T-helper 1 cell treated with Interleukin-12 subunit alpha and Interleukin-12 subunit beta and Interleukin-4 antibody, amounts not matched to agents 30 ng/mL and 1 ng/mL, for 36 hours (primary cell): Measurements from ENCODE around the gene MAPK6. TPM values are rescaled to one million over a fixed set of nuclear protein-coding genes. Genes with fewer than 3 reads are reported as not detected.

Experiments
- intact Hi-C: fragments of 100-400 bp; cut with micrococcal nuclease; formaldehyde crosslinking; loops from one replicate; pipeline ENCODE4 v1.15.1; 2024
- total RNA-seq: library from RNA; stranded (reverse); gene quantifications from 2 replicates; pipeline ENCODE4 v1.2.3, GENCODE V29; 2022

MAPK6 gene
- total RNA-seq, 1 donor from 2014 or later: 31.4 TPM

DNA sequence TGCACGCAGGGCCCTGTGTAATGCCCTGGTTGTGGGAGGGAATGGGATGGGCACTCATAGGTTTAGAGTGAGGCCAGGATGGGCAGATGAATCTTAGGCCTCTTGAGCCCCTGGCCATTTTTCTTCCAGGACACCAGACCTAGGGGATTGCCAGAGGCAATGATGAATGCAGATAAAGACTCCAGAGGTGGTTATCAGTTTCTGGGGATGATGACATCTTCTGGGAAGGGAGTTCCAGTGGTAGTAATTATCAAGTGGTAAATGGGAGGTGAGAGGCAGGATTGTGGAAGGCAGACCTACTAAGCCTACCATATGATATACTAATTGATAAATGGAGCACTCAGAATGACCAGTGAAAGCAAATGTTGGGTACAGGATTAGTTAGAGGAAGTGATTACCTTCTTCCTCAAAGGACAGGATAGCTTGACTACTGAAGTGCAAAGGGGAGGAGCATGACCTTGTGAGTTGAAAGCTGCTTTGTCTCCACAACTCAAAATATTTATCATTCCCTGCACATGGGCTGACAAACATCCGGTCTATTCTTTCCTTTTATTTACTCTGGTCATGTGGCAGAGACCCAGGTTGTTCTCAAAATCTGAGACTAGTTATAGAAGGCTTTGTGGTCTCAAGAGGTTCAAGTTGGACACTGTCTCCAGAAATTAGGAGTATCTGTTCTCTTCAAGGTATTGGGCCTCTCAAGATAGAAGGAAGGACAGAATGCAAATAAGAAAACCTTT lies 10.2 kb upstream of the MAPK6 start:
- intact Hi-C loops: loop anchor here (5.0 kb wide), 1 partner anchor 38 kb away; no protein-coding TSS in a partner anchor

DNA sequence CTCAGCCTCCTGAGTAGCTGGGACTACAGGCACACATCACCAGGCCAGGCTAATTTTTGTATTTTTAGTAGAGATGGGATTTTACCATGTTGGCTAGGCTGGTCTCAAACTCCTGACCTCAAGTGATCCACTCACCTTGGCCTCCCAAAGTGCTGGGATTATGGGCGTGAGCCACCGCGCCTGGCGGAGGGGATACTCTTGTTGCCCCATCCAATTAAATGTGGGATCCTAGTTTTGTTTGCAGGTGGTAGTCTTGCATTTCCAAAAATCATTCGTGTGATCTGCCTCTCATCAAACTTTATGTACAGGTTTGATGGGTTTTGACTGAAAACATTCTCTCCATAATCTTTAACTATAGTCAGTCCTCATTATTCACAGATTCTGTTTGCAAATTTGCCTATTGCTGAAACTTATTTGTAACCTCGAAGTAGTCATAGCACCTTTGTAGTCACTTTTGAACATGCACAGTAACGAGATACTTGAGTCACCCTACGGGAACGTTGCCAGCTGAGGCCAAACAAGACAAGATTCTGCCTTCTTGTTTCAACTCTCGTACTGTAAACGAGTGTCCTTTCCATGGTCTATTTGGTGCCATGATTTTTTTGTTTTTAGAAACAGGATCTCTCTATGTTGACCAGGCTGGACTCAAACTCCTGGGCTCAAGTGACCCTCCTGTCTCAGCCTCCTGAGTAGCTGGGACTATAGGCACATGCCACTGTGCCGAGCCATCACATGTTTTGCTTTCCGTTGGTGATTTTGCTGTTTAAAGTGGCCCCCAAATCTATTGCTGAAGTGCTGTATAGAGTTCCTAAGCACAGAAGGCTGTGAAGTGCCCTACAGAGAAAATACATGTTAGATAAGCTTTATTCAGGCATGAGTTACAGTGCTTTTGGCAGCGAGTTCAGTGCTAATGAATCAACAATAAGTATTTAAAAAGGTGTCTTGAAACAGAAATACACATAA lies 8.1 kb upstream of the MAPK6 start:
- intact Hi-C loops: no loop called here

DNA sequence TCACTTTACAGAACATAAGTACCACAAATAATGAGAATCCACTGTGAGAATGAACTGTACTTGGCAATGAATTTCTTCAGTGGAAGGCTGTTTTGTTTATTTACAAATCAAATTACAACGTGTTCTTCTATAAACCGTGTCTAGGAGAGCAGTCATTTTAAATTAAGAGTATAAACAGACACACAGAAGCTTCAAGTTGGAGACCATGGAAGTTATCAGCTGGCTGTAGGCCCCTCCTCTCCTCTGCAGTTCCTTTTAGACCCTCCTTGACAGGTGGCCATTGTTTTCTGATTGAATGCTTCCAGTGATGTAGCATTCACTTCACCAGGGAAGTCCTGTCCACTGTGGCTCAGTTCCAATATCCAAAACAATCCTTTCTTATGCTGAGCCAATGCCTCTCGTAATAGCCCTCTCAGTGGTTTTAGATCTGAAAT lies 7.3 kb upstream of the MAPK6 start:
- intact Hi-C loops: no loop called here

DNA sequence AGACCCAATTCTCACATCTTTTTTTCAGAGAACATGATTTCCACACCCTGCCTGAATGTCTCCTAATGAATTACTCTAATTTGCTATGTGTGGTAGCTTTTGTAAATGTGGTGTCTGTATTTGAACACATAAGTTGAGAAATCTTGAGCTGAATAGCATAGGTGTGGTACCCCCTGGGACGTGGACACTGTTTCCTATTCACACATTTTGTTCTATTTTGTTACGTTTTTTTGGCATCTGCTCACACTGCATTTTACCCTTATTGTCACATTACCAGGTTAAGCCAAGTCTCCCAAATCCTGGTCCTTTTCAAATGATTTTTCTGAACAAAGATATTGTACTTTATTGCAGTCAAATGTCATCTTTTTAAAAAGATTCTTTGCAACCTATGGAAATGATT lies 6.8 kb upstream of the MAPK6 start:
- intact Hi-C loops: no loop called here

DNA sequence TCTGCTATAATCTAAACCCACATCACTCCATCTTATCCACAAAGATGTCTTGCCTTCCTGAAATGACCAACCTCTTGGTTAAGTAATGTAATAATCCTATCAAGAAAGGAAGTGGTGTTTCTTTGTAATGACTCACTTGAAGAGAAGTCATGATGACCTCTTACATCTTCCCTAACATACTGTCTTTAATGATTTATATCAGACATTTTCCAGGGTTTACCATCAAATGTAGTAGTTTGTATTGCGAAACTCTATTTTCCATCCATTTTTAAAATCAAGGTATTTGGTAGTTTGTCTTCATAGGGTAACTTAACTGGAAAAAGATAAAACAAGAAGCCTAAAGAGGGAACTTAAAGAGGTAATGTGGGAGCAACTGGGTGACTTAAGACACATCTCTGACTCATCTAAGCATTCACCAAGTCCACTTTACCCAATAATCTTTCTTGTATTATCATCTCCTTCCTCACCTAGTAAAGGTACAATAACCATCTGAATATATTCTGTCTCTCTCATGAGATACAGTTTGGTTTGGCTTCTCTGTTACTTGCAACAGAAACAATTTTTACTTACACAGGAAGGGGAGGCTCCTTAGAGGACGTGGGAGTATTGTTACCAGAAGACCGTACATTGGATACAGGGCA lies 5.7 kb upstream of the MAPK6 start:
- intact Hi-C loops: loop anchor here (1.0 kb wide), 1 partner anchor 8 kb away; no protein-coding TSS in a partner anchor

DNA sequence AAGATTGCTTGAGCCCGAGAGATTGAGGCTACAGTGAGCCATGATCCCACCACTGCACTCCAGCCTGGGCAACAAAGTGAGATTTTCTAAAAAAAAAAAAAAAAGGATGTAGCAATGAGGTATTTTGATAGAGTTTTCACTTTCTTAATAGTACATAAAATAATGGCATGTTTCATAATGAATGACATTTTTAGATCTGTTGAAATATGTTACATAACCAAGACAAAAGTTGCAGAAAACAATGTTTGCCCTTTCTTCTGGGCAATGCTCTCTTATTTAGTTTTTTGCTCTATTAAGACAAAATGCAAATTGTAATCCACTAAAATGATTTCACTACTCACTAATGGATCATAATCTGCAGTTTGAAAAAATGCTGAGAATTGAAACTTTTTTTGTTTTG lies 4.4 kb upstream of the MAPK6 start:
- intact Hi-C loops: loop anchor here (1.0 kb wide), 1 partner anchor 8 kb away; no protein-coding TSS in a partner anchor

DNA sequence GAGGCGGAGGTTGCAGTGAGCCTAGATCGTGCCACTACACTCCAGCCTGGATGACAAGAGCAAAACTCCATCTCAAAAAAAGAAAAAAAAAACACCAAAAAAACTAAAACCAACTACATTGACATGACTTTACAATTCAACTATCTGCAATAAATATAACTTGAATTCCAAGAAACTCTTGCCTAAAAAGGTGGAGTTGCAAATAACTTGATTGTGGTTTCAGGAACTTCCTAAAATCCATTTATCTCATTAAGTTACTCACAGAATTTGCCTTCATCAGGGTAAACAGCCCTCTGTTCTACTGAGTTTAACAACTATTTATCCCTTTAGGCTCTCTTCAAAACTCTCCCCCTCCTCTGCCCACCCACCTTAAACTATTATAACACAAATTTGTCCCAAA lies 2.7 kb upstream of the MAPK6 start:
- intact Hi-C loops: no loop called here

DNA sequence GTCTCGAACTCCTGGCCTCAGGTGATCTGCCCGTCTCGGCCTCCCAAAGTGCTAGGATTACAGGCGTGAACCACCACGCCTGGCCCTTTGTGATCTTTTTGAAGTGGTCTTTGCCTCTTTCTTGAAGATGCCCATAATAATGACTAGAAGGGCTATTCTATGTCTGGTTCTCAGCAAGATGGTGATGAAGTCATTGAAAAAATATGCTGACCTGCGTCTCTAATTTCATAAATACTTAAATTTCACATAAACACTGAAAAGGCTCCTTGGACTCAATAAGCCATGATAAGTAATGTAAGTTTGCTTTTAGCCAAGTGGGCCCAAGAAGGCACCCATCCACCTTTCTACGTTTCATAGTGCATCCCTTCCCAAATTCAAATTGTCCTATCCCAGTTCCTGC lies 775 bp upstream of the MAPK6 start:
- intact Hi-C loops: no loop called here

DNA sequence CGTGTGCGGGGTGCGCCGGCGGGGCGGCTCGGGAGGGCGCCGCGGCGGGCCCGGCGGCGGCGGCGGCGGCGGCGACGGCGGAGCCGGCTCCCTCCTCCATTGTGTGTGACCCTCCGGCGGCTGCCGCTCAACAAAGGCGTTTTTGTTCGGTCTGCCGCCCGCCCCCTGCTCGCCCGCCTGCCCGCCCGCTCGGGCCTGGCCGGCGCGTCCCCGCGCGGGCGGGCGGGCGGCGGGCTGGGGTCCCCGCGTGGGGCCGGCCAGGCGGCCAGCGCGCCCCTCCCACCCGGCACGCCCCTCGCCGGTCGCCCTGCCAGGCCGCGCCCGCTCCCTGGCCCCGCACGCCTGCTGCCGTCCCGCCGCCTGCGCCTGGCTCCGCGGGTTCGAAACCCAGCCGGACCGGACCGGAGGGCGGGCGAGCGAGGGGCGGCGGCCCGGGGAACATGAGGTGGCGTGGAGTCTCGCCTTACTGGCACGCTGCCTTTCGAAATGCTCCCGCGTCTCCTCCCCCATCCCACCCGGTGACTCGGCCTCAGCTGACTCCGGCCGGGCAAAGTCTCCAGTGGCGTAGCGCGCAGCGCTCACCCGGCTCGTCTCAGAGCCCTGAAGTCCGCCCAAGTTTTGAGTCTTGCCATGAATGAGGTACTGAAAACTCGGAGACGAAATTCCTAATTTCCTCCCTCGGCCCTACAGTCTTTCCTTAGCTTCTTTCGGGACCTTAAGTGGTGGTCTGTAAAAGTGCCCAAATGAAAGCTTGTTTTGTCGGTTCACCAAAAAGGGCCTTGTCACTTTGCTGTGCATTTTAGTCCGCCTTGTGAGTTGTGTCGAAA lies 588 bp downstream of the MAPK6 start:
- intact Hi-C loops: loop anchor here (1.0 to 10.0 kb wide), 3 partner anchors 49 to 283 kb away; partner anchors contain the start of gene LEO1

DNA sequence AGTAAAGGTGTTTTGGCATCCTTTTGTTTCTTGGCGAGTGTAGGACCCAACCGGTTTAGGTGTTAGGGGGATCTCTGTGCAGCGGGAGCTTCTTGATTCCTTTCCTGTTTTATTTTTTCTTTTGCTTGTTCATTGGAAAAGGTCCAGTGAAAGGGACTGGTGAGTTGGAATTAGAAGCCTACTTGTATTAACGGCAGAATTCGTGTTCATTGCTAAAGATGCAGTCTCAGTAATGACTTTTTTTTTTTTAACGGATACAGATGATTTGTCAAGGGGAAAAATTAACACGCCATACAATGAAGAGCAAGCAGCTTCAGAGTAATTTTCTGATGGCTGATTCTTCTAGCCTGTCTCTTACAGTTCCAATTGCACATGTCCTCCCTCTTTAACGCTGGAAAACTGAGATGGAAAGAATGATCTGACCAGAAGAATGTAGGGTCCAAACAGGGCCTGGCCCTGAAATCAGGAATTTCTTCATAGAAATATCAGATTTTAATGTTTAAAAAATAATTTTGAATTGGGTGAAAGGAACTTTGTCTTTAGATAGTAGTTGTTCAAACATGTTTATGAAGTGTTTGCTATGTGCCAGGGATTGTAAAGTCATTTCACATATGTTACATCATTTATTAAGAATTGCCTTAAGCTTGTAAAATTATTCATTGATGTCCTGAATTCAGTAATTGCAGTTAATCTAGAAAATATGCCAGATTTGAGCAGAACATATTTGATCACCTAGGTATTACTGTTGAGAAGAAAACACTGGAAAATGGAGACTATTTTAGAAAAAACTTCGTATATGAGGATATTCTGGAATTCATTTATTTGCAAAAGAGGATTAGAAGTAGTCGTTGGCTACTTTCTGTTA lies 1.4 kb downstream of the MAPK6 start:
- intact Hi-C loops: loop anchor here (1.0 to 10.0 kb wide), 9 partner anchors 7 to 284 kb away; partner anchors contain the start of gene LEO1

DNA sequence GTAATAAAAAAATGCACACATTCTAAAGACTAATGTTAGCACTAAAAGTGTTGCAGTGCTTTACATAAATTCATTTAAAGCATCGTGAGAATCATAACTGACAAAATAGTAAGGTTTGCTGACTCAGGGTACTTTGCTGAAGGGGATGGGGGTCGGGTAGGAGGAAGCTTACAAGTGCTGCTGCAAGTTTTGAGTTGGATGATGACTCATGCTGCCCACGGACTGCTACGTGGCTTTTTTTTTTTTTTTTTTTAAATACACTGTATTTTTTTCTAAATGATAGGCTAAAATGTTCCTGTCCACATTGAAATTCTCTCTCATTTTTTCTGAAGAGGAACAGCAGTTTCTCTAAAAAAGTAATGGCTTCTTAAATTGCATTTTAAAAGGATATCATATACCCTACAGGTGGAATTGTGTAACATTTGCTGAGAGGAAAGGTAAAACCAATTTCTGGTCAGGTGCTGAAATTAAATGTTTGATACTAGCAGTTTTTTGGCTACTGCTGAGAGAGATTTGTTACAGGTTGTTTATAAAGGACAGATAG lies 2.2 kb downstream of the MAPK6 start:
- intact Hi-C loops: loop anchor here (1.0 to 10.0 kb wide), 8 partner anchors 8 to 186 kb away; partner anchors contain the start of gene LEO1

DNA sequence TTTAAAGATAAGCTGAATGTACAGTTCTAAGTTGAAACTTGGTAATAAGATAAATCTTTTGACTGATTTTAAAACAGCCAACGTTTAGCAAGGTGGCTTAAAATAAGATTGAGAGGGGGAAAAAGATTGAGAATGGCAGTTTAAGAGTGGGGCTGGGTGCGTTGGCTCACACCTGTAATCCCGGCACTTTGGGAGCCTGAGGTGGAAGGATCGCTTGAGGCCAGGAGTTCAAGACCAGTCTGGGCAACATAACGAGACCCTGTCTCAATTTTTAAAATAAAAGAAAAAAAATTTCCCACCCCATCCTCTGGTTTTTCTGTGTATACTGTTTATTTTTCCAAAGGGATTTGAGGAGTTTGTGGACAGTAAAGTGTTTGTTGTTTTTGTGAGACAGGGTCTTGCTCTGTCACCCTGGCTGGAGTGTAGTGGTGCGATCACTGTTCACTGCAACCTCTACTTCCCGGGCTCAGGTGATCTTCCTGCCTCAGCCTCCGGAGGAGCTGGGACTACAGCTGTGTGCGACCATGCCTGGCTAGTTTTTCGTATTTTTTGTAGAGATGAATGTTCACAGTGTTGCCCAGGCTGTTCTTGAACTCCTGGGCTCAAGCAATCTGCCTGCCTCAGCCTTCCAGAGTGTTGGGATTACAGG lies 3.0 kb downstream of the MAPK6 start:
- intact Hi-C loops: loop anchor here (1.0 to 10.0 kb wide), 8 partner anchors 9 to 187 kb away; partner anchors contain the start of gene LEO1

DNA sequence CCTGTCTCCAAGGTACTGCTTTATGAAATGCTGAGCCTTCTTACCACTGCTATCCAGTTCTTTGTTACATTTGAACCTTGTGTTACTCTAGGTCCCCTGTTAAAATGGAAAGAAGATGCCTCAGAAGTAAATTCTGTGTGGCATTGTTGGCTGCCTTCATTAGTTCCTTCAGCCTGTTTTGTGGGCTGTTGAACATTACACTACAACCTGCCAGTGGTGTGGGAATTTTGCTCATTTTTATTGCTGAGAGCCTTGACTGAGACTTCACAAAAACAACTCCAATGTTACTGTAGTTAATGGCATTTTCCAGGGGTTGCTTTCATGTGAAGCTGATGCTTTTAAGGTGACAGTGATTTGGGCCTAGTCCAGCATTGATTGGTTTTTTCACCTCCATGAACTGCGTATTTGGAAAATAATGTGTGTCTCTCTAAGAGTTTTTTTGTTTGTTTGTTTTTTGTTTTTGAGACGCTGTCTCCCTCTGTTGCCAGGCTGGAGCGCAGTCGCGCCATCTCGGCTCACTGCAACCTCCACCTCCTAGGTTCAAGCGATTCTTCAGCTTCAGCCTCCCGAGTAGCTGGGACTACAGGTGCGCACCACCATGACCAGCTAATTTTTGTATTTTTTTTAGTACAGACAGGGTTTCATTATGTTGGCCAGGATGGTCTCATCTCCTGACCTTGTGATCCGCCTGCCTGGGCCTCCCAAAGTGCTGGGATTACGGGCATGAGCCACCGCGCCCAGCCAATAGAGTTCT lies 4.3 kb downstream of the MAPK6 start:
- intact Hi-C loops: loop anchor here (10.0 kb wide), 1 partner anchor 189 kb away; no protein-coding TSS in a partner anchor

DNA sequence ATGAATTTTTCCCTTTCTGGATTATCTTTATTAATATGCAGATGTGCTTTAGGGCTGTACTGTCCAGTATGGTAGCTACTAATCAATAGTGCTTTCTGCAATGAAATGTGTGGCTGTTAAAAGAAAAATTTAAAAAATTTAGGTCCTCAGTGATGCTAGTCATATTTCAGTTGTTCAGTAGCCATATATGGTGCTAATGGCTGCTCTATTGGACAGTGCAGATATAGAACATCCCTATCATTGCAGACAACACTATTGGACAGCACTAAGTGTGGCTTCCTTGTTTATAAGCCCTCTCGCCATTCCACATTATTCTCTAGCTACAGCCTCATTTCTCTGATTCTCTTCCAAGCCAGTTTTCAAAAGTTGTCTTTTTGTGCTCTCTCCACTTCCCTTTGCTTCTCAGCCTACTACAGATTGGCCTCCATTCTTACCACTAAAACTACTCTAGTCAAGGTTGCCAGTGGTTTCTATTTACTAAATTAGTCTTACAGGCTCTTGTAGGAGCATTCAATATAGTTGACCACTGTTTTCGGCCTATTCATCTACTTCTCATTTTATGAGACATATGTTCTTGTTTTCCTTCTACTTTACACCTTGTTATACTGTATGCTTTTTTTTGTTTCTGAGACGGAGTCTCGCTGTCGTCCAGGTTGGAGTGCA lies 9.5 kb downstream of the MAPK6 start:
- intact Hi-C loops: loop anchor here (10.0 kb wide), 1 partner anchor 194 kb away; no protein-coding TSS in a partner anchor

DNA sequence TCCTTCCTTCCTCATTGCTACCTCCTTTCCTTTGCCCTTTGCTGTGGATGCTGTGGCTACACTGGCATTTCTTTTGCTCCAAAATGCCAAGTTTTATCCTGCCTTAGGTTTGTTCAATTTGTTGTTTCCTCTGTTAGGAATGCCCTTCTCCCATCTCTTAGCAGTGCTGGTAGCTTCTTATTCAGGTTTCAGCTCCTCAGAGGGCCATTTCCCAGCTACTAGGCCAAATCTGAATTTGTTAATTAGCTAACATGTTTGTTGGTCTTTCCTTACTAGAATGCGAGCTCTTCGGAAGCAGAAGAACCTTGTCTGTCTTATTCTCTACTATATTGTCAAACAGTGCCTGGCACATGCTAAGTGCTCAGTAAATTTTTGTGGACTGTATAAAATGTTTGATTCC lies 11.0 kb downstream of the MAPK6 start:
- intact Hi-C loops: no loop called here

DNA sequence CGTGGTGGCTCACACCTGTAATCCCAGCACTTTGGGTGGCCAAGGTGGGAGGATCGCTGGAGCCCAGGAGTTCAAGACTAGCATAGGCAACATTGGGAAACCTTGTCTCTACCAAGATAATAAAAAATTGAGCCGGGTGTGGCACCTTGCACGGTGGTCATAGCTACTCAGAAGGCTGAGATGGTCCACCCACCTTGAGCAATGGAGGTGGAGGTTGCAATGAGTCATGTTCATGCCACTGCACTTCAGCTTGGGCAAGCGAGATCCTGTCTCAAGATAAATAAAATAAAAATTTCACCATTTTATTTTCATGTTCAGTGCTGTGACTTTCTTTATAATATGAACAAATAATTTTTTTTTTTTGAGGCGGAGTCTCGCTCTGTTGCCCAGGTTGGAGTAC lies 12.5 kb downstream of the MAPK6 start:
- intact Hi-C loops: no loop called here

DNA sequence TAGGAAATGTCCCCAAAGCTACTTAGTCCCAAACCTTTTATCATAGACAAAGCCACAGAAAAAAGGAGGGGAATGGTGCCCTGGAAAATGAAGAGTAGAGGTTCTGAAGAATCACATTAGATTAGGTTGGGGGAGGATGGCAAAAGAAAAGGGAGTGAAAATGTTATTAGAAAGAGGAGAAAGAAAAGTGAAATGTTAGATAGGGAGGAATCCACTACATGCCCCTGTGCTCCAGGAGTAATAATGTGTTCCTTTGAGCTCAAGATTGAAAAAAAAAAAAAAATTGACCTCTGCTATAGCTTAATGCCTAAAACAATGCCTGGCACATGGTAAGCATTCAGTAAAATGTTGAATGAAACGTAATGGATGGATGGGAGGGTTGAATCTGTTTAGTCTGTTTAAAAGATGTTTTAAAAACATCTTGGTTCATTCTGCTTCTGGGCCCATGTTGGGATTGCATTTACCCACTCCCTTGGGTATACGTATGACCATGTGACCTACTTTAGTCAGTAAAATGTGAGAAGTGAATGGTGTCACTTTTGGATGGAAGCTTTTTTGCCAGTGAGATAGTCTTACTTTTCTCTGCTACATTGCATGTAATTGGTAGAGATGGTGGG lies 19.0 kb downstream of the MAPK6 start:
- intact Hi-C loops: no loop called here
